H9 (cell line): ENCODE measurements around the gene B4GALT6. TPM values are rescaled to one million over a fixed set of nuclear protein-coding genes. Genes with fewer than 3 reads are reported as not detected.
A peak's percentile ranks its signal among the peaks of the same experiment; 100 is the strongest.

Experiments used
- DNase-seq: peaks from one replicate; pipeline ENCODE4 v3.0.0-alpha.2; 2017
- H2AFZ ChIP-seq: one replicate; pipeline ENCODE4 v1.6.1; 2013; ENCODE audit warnings: mild to moderate bottlenecking, low read length, control low read depth, moderate library complexity
- H2AK5ac ChIP-seq: 2 replicates; pipeline ENCODE4 v1.6.1; 2013; ENCODE audit warnings: low read length, control low read depth, mixed read lengths; ENCODE audit not compliant: insufficient read length
- H2BK120ac ChIP-seq: one replicate; pipeline ENCODE4 v1.6.1; 2013; ENCODE audit warnings: low read depth, mild to moderate bottlenecking, low read length, control low read depth, inconsistent platforms; ENCODE audit not compliant: poor library complexity, severe bottlenecking
- H2BK12ac ChIP-seq: 2 replicates; pipeline ENCODE4 v1.6.1; 2013; ENCODE audit warnings: low read length, control low read depth, mixed read lengths, low read depth; ENCODE audit not compliant: insufficient read length
- H2BK15ac ChIP-seq: 2 replicates; pipeline ENCODE4 v1.6.1; 2013; ENCODE audit warnings: low read depth, low read length, control low read depth
- H2BK20ac ChIP-seq: one replicate; pipeline ENCODE4 v1.6.1; 2013; ENCODE audit warnings: low read depth, mild to moderate bottlenecking, low read length, control low read depth, inconsistent platforms; ENCODE audit not compliant: poor library complexity, severe bottlenecking
- H2BK5ac ChIP-seq: 2 replicates; pipeline ENCODE4 v1.6.1; 2013; ENCODE audit warnings: low read length, control low read depth, mixed read lengths; ENCODE audit not compliant: insufficient read length
- H3K14ac ChIP-seq: 2 replicates; pipeline ENCODE4 v1.6.1; 2013; ENCODE audit warnings: low read length, control low read depth; ENCODE audit not compliant: insufficient read depth
- H3K18ac ChIP-seq: 2 replicates; pipeline ENCODE4 v1.6.1; 2013; ENCODE audit warnings: low read depth, mild to moderate bottlenecking, mixed read lengths, low read length, control low read depth; ENCODE audit not compliant: insufficient read length
- H3K23ac ChIP-seq: 2 replicates; pipeline ENCODE4 v1.6.1; 2013; ENCODE audit warnings: low read length, control low read depth, mixed read lengths, low read depth; ENCODE audit not compliant: insufficient read length
- H3K23me2 ChIP-seq: 2 replicates; pipeline ENCODE4 v1.6.1; 2013; ENCODE audit warnings: low read depth, mild to moderate bottlenecking, mixed read lengths, low read length, control low read depth; ENCODE audit not compliant: insufficient read length, poor library complexity, severe bottlenecking
- H3K27ac ChIP-seq: 2 replicates; pipeline ENCODE4 v1.5.1; 2013; ENCODE audit warnings: low read length, control low read depth, mixed read lengths, low read depth; ENCODE audit not compliant: insufficient read length
- H3K27me3 ChIP-seq: 2 replicates; pipeline ENCODE4 v1.6.1; 2013; ENCODE audit warnings: low read length, control low read depth, inconsistent platforms; ENCODE audit not compliant: insufficient read depth
- H3K4ac ChIP-seq: 2 replicates; pipeline ENCODE4 v1.6.1; 2013; ENCODE audit warnings: low read depth, mild to moderate bottlenecking, control low read depth, inconsistent platforms, low read length, moderate library complexity
- H3K4me1 ChIP-seq: 2 replicates; pipeline ENCODE4 v1.6.1; 2013; ENCODE audit warnings: low read length, control low read depth, inconsistent platforms; ENCODE audit not compliant: insufficient read depth
- H3K4me2 ChIP-seq: 2 replicates; pipeline ENCODE4 v1.6.1; 2013; ENCODE audit warnings: low read length, control low read depth, mixed read lengths; ENCODE audit not compliant: insufficient read length, insufficient read depth
- H3K56ac ChIP-seq: 2 replicates; pipeline ENCODE4 v1.6.1; 2013; ENCODE audit warnings: low read depth, mild to moderate bottlenecking, mixed read lengths, low read length, control low read depth; ENCODE audit not compliant: insufficient read length
- H3K79me1 ChIP-seq: 2 replicates; pipeline ENCODE4 v1.6.1; 2013; ENCODE audit warnings: low read depth, mild to moderate bottlenecking, moderate library complexity, low read length, control low read depth, inconsistent platforms; ENCODE audit not compliant: insufficient read depth, poor library complexity, severe bottlenecking
- H3K79me2 ChIP-seq: 2 replicates; pipeline ENCODE4 v1.6.1; 2013; ENCODE audit warnings: low read length, control low read depth, inconsistent platforms; ENCODE audit not compliant: insufficient read depth
- H3K9ac ChIP-seq: 2 replicates; pipeline ENCODE4 v1.6.1; 2013; ENCODE audit warnings: low read length, control low read depth, mixed read lengths; ENCODE audit not compliant: insufficient read length; ENCODE audit errors: extremely low read depth
- H3K9me3 ChIP-seq: one replicate; pipeline ENCODE4 v1.6.1; 2013; ENCODE audit warnings: low read depth, low read length, inconsistent platforms; ENCODE audit not compliant: control insufficient read depth
- H3T11ph ChIP-seq: one replicate; pipeline ENCODE4 v1.6.1; 2013; ENCODE audit warnings: mild to moderate bottlenecking, low read length, control low read depth, inconsistent platforms
- H4K20me1 ChIP-seq: one replicate; pipeline ENCODE4 v1.6.1; 2013; ENCODE audit not compliant: control insufficient read depth, insufficient read length, insufficient read depth
- H4K5ac ChIP-seq: 2 replicates; pipeline ENCODE4 v1.6.1; 2013; ENCODE audit warnings: low read depth, mild to moderate bottlenecking, mixed read lengths, low read length, control low read depth; ENCODE audit not compliant: insufficient read length
- H4K8ac ChIP-seq: replicated peaks from 2 replicates; pipeline ENCODE4 v1.6.1; 2013; ENCODE audit warnings: low read length, control low read depth, mixed read lengths, low read depth; ENCODE audit not compliant: insufficient read length
- H4K91ac ChIP-seq: 2 replicates; pipeline ENCODE4 v1.6.1; 2013; ENCODE audit warnings: low read depth, mild to moderate bottlenecking, moderate library complexity, mixed read lengths, low read length, control low read depth; ENCODE audit not compliant: insufficient read length
- H3K27ac Mint-ChIP-seq, 3 experiments: 2 replicates in 2 of 3; 3 replicates in 1 of 3; pipeline ENCODE4 v1.8.0; 2020 to 2021; ENCODE audit warnings: mixed read lengths in 3 of 3, mild to moderate bottlenecking in 1 of 3, moderate library complexity in 1 of 3
- H3K27me3 Mint-ChIP-seq: 2 replicates; pipeline ENCODE4 v1.8.0; 2021; ENCODE audit warnings: low read depth, mild to moderate bottlenecking, moderate library complexity, mixed read lengths
- H3K36me3 Mint-ChIP-seq, 3 experiments: 2 replicates in 2 of 3; 3 replicates in 1 of 3; pipeline ENCODE4 v1.8.0; 2020 to 2021; ENCODE audit warnings: low read depth in 3 of 3, mixed read lengths in 3 of 3; ENCODE audit not compliant: insufficient read depth in 1 of 3
- H3K4me1 Mint-ChIP-seq, 2 experiments: 2 replicates each; pipeline ENCODE4 v1.8.0; 2020; ENCODE audit warnings: mixed read lengths in 2 of 2
- H3K4me3 Mint-ChIP-seq, 2 experiments: 2 replicates in 1 of 2; 3 replicates in 1 of 2; pipeline ENCODE4 v1.8.0; 2020 to 2021; ENCODE audit warnings: mild to moderate bottlenecking in 2 of 2, mixed read lengths in 2 of 2, moderate library complexity in 1 of 2
- H3K9me3 Mint-ChIP-seq, 2 experiments: 2 replicates in 1 of 2; 3 replicates in 1 of 2; pipeline ENCODE4 v1.8.0; 2020; ENCODE audit warnings: mild to moderate bottlenecking in 2 of 2, mixed read lengths in 2 of 2, moderate library complexity in 1 of 2
- WGBS: extraction: QIAGEN DNeasy Blood & Tissue Kit; methylation state at CpG from one replicate; pipeline ENCODE4 v1.1.7; 2013; ENCODE audit warnings: missing lambda C conversion rate, low lambda C conversion rate, mixed read lengths; ENCODE audit not compliant: insufficient read length; ENCODE audit errors: extremely low coverage; 5-methylcytosine and 5-hydroxymethylcytosine counted together
- total RNA-seq: library from RNA; stranded (reverse); gene quantifications from 2 replicates; pipeline ENCODE4 v1.2.1, GENCODE V29; 2021
- TF ChIP-seq, protein P1 (sequence below): fragments of 200-600 bp; sonication (generic); conservative IDR thresholded peaks from 3 replicates; pipeline ENCODE4 v1.8.0; 2021; ENCODE audit warnings: antibody characterized with exemption, mild to moderate bottlenecking

The B4GALT6 gene
- total RNA-seq, 1 experiment from 2014 or later = 34.1 TPM

DNA sequence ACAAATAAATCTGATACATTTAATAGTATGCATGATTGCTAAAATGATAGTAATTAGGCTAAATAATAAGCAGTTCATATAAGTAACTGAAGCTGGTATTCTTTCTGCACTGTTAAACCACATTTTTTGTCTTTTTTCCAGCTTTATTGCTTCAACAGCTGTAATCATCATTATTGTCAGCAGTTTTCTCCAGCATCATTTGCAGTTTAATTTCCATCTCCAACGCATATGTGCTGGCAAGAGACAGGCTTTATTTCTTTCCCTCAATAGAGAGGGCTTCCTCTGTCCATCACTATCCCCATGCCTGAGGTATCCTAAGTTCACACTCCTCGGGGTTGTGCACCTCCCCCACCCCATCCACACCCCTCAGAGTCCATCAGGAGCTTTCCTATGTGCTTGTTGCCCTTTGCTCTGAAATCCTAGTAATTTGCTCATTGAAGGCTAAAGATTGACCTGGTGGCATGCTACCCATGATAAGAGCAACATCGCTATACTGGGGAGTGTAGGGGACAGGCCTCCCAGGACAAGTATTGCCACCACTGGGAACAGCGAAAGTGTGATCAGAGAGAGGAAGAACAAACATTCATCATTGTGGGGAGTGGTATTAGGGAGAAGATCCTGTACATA, 37.1 kb downstream of the B4GALT6 start:
- no peak overlapping the region for H3K56ac ChIP-seq
- H3K14ac ChIP-seq = no peak overlapping the region
- peak overlapping the region in 1 of 3 experiments; percentile 92; a peak in 3 of 7 replicates for H3K27ac Mint-ChIP-seq
- TF ChIP-seq, protein P1, sequence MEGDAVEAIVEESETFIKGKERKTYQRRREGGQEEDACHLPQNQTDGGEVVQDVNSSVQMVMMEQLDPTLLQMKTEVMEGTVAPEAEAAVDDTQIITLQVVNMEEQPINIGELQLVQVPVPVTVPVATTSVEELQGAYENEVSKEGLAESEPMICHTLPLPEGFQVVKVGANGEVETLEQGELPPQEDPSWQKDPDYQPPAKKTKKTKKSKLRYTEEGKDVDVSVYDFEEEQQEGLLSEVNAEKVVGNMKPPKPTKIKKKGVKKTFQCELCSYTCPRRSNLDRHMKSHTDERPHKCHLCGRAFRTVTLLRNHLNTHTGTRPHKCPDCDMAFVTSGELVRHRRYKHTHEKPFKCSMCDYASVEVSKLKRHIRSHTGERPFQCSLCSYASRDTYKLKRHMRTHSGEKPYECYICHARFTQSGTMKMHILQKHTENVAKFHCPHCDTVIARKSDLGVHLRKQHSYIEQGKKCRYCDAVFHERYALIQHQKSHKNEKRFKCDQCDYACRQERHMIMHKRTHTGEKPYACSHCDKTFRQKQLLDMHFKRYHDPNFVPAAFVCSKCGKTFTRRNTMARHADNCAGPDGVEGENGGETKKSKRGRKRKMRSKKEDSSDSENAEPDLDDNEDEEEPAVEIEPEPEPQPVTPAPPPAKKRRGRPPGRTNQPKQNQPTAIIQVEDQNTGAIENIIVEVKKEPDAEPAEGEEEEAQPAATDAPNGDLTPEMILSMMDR = no peak
- no peaks in the 10 kb centered on the region for H3K27me3 Mint-ChIP-seq
- H3K4me1 ChIP-seq = peaks cover 10% of the 10 kb centered on the region; the same call in 1 of the 2 replicates
- H4K8ac ChIP-seq = no peak overlapping the region
- no peak overlapping the region for H3K23ac ChIP-seq
- no peak overlapping the region for H3K4ac ChIP-seq
- H3K4me2 ChIP-seq = no peak overlapping the region
- no peaks in the 10 kb centered on the region for H3K27me3 ChIP-seq
- no peaks in the 10 kb centered on the region for H3K9me3 ChIP-seq
- no peaks in the 10 kb centered on the region for H3K79me1 ChIP-seq
- no CpG with 5 or more reads among the region's 4 CpGs for WGBS
- H3K4me1 Mint-ChIP-seq = peaks cover 38 to 47% of the 10 kb centered on the region in 2 experiments
- H4K91ac ChIP-seq = no peak overlapping the region
- H2BK120ac ChIP-seq = no peak overlapping the region
- H3K4me3 Mint-ChIP-seq = no peak overlapping the region
- peaks cover 11 to 12% (median 11%) of the 10 kb centered on the region in 3 experiments; a peak in 6 of 7 replicates for H3K36me3 Mint-ChIP-seq
- H3T11ph ChIP-seq = no peak overlapping the region
- H4K5ac ChIP-seq = no peak overlapping the region
- H4K20me1 ChIP-seq = no peaks in the 10 kb centered on the region
- no peak overlapping the region for H2BK5ac ChIP-seq
- H2BK12ac ChIP-seq = no peak overlapping the region
- no peak overlapping the region for H2BK20ac ChIP-seq
- H2AK5ac ChIP-seq = no peak overlapping the region
- no peak overlapping the region for H2BK15ac ChIP-seq
- H2AFZ ChIP-seq = no peak overlapping the region
- H3K79me2 ChIP-seq = 0 out of 2 replicates have a peak, but pooled peaks cover 2% of the 10 kb centered on the region
- H3K9ac ChIP-seq = no peak overlapping the region
- no peak for DNase-seq
- H3K18ac ChIP-seq = no peak overlapping the region
- H3K23me2 ChIP-seq = no peaks in the 10 kb centered on the region
- no peaks in the 10 kb centered on the region; a peak in 1 of 5 replicates for H3K9me3 Mint-ChIP-seq
- H3K27ac ChIP-seq = no peak overlapping the region
